Right ventricle myocardium inferior (tissue), 1 donor: ENCODE results near the gene RICTOR. TPM values are rescaled to one million over a fixed set of nuclear protein-coding genes. Genes with fewer than 3 reads are reported as not detected.
"Not testable (repeated sequence)": the region's sequence is repeated elsewhere in the genome, so short reads cannot be mapped to it uniquely, and the experiment has no call there.

Source experiments
- ATAC-seq: fragments of 200-7000 bp; cut with Tn5 transposase; one replicate; pipeline ENCODE4 v1.9.1; 2020; ENCODE audit warnings: mild to moderate bottlenecking, moderate library complexity
- DNase-seq: peaks from one replicate; pipeline ENCODE4 v3.0.0; 2021; ENCODE audit errors: missing footprints
- intact Hi-C: fragments of 100-400 bp; cut with DNase I; formaldehyde crosslinking; loops from one replicate; pipeline ENCODE4 v1.11.0; 2022
- total RNA-seq: library from RNA; stranded (reverse); fragmentation: NEBNext Ultra II Directional; extraction: Animal tissue kit (Norgen Biotek cat#: 25700); gene quantifications from one replicate; pipeline ENCODE4 v1.2.1, GENCODE V29; 2021
- donor health status: DM: no; HTN: yes; CAD: no; lungs with severe emphysema.

The RICTOR gene
- total RNA-seq, 1 donor from 2014 or later = 26.0 TPM

DNA sequence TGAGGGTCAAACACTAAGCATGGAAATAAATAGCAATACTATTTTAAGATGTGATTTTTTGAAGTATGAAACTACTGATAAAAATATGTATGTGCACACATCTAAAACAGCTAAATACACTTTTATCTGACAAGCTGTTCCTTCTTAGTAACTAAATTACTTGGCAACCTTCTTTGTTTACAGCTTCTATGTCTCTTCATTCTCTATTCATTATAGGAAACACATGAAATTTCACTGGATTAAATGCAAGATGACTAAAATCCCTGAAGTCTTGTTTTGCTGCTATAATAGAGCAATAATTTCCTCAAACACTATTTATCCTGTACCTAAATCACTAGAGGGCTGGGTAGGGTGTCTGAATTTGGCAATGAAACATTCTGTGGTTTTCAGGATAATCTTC, 11.7 kb downstream of the RICTOR start:
- no peak for ATAC-seq
- intact Hi-C loops = no loop called here
- DNase-seq = no peak

GRCh38 chr5:39062104-39062503, 12.1 kb downstream of the RICTOR start:
- ATAC-seq = no peak

GRCh38 chr5:39059064-39059463, 15.1 kb downstream of the RICTOR start:
- intact Hi-C loops = no loop called here
- DNase-seq (no peak), ATAC-seq (peak; percentile 21)

More at GRCh38 chr5:39062104-39062503, 12.1 kb downstream of the RICTOR start:
- intact Hi-C loops = no loop called here
- no peak for DNase-seq

DNA sequence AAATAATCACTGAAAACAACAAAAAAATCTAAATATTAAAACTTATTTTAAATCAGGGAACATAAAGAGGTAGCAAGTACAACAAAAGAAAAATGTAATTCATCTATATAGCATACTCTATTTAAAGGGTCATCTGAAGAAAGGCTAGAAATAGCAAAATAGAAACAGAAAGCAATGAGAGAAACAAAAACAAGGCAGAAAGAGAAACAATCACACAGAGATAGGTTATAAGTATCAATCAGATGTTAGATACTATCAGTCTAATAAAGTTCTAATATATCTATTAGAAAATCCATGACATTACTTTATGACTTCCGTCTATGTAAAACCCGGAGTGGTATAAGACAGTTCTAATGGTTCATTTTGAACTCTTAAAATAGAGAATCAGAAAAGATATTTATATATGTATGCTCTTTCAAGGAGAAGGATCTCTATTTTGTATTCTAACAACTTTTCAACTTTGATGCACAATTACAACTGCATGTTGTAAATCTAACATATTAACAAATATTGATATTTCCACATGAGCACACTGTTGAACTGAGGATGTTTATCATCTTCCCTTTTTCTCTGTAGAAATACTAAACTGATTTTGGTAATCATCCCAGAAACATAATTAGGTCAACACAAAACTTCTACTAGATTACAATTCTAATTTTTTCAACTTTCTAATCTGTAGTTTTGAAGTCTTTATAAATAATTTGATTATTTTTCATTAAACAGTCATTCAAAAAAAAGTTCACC, 15.8 kb downstream of the RICTOR start:
- ATAC-seq (no peak), DNase-seq (no peak)
- intact Hi-C loops = no loop called here

DNA sequence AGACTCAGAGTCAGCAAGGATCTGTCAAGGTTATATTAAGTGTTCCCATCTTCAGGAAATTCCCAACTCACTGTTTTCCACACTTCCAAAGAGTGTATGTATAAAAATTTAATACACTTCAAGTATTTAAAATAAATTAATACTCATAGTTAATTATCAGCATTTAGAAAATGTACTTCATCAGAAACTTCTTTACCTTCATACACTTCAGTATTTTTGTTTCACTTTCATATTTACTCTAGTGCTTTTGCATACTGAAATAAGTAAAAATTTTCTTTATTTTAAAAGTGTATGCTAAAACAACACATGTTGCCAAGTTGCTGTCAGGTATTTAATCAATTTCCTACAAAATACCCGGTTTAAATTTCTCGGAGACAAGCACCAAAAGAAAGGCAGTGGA, 16.5 kb downstream of the RICTOR start:
- intact Hi-C loops = no loop called here
- ATAC-seq = no peak
- DNase-seq = no peak

- peak; percentile 17 for ATAC-seq
- no peak for DNase-seq
- intact Hi-C loops = no loop called here
These were observed 18.3 kb downstream of the RICTOR start for GRCh38 chr5:39055768-39056398.

- intact Hi-C loops = no loop called here
- ATAC-seq (no peak), DNase-seq (no peak)
These were observed 19.0 kb downstream of the RICTOR start for GRCh38 chr5:39055027-39055767.

DNA sequence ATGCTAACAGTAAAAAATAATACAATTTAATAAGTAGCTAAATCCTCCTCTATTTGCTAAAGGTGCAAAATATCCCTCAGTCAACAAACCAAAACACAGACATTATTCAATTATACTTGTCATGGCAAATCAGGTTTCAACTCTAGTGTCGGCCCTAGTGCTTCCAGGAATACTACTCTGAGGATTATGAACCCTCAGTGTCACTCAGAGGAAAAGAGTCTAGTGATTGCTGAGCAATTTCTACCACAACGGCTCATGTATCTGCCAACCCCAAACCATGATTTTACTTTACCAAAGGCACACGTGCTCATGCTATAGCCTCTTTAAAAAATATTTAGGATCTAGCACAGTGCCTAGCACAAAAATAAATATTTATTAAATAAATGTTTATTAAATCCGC, 21.0 kb downstream of the RICTOR start:
- intact Hi-C loops = no loop called here
- no peak for ATAC-seq

DNA sequence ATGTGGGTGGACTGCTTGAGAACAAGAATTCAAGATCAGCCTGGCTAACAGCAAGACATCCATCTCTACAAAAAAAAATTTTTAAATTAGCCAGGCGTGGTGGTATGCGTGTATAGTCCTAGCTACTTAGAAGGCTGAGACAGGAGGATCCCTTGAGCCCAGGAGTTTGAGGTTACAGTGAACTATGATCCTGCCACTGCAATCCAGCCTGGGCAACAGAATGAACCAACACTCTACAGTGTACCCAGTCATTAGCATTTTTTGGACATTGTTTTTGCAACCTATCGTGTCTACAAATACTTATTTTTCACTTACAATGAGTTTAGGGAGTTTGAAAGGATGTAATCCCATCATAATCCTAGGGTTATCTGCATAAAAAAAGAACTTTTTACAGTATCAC, 22.1 kb downstream of the RICTOR start:
- intact Hi-C loops = no loop called here
- no peak for ATAC-seq

More for the DNA sequence above, 21.0 kb downstream of the RICTOR start:
- no peak for DNase-seq

GRCh38 chr5:39049315-39049714, 24.9 kb downstream of the RICTOR start:
- intact Hi-C loops = no loop called here
- ATAC-seq (no peak), DNase-seq (no peak)

More for the DNA sequence above, 22.1 kb downstream of the RICTOR start:
- no peak for DNase-seq

- DNase-seq = peak; percentile 67
- intact Hi-C loops = no loop called here
- ATAC-seq = no peak
These were observed 33.3 kb downstream of the RICTOR start for GRCh38 chr5:39040875-39041274.

DNA sequence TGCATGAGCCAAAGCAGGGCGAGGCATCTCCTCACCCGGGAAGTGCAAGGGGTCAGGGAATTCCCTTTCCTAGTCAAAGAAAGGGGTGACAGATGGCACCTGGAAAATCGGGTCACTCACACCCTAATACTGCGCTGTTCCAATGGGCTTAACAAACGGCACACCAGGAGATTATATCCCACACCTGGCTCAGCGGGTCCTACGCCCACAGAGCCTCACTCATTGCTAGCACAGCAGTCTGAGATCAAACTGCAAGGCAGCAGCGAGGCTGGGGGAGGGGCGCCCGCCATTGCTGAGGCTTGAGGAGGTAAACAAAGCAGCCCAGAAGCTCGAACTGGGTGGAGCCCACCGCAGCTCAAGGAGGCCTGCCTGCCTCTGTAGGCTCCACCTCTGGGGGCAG, 39.7 kb downstream of the RICTOR start:
- ATAC-seq, DNase-seq, intact Hi-C loops: not testable (repeated sequence)

DNA sequence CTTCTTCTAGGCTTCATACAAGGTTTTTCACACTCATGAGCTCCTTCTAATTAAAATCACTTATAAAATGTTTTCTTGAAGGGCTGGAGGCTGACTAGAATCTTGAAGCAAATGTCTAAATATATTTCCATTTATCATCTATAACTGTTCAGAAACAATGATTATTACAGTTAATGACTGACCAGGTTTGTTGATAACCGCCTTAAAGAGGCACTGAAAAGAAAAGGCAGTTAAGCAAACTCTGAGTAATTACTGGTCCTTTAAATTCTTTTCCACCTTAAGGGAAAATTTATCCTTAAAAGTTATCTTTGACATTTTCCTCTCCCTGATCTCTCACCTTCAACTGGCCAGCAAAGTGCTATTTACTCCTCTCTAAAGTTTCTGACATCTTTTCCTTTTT, 43.2 kb downstream of the RICTOR start:
- ATAC-seq (no peak), DNase-seq (no peak)
- intact Hi-C loops = no loop called here

- no peak for DNase-seq
- intact Hi-C loops = no loop called here
- ATAC-seq = no peak
These were observed 48.7 kb downstream of the RICTOR start for GRCh38 chr5:39025456-39025855.

DNA sequence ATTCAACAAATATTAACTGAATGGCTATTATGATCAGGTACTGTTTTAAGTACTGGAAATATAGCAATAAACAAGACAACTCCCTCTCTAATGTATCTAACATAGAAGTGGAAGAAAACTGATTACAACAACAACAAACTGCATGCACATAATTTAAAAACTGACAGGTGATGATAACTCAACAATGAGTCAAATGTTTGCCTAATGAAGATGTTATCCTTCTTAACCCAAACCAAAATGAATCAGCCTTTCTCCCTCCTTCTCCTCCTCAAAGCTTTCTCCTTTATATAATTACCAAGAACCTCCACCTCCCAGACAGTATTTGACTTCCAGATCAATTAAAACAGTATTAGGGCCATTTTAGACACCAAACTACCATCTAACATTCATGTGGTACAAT, 49.3 kb downstream of the RICTOR start:
- intact Hi-C loops = no loop called here
- no peak for DNase-seq
- no peak for ATAC-seq

DNA sequence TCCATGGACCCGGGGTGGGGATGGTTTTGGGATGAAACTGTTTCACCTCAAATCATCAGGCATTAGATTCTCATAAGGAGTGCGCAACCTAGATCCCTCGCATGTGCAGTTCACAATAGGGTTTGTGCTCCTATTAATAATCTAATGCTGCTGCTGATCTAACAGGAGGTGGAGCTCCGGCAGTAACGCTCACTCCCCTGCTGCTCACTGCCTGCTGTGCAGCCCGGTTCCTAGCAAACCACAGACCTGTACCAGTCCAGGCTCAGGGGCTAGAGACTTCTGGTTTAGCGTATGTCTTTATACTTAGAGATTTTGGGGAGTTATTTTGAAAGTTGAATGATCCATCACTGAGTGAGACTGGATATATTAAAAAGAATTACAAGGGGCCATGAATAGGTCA, 50.2 kb downstream of the RICTOR start:
- DNase-seq = no peak
- intact Hi-C loops = no loop called here
- peak; percentile 80 for ATAC-seq

- no peak for ATAC-seq
- intact Hi-C loops = no loop called here
- DNase-seq = no peak
These were observed 51.1 kb downstream of the RICTOR start for GRCh38 chr5:39023121-39023520.

DNA sequence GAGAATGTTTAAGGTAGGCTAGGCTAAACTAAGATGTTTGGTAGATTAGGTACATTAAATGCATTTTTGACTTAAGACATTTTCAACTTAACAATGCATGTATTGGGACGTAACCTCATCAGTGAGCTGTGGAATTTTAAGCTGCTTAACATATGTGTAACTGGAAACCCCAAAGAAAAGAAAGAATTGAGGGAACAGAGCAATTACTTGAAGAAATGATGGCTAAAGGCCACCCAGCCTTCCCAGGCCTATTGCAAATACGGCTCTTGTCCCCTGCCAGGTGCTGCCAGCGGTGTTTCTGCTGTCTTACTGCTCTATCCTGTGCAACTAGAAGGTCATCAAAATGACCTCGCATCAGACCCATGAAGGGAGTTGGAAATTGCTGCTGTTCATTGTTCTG, 52.0 kb downstream of the RICTOR start:
- intact Hi-C loops = no loop called here
- DNase-seq = no peak
- no peak for ATAC-seq

GRCh38 chr5:39021413-39021812, 52.8 kb downstream of the RICTOR start:
- ATAC-seq (no peak), DNase-seq (no peak)
- intact Hi-C loops = no loop called here

GRCh38 chr5:39020458-39020857, 53.7 kb downstream of the RICTOR start:
- DNase-seq (no peak), ATAC-seq (no peak)
- intact Hi-C loops = no loop called here
